HG02588 (cell line): Measurements from ENCODE around the gene PCSK7.

Experiments used
- ATAC-seq: cut with Tn5 transposase; IDR thresholded peaks from one replicate; pipeline ENCODE4 v1.9.1; 2021; ENCODE audit warnings: mild to moderate bottlenecking, moderate library complexity; ENCODE audit not compliant: unreplicated experiment

The PCSK7 gene

DNA sequence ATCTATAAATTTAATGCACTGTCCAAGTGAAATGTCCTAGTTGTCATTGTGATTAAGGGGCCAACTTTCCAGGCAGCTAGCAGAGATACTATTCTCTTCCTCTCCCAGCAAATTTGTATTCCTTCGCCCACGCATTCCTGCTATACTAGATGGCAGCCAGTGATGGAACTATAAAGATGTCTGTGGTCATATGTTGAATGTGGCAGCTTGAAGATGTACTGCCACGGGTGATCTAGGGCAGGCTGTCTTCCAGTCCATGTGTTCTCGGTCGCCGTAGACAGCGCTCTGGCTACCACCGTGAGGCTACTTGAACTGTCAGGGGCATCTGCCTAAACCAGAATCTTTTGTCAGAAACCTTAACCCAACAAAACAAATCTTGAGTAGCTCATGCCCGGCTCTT lies 61.7 kb downstream of the PCSK7 start:
- ATAC-seq, result no peak

DNA sequence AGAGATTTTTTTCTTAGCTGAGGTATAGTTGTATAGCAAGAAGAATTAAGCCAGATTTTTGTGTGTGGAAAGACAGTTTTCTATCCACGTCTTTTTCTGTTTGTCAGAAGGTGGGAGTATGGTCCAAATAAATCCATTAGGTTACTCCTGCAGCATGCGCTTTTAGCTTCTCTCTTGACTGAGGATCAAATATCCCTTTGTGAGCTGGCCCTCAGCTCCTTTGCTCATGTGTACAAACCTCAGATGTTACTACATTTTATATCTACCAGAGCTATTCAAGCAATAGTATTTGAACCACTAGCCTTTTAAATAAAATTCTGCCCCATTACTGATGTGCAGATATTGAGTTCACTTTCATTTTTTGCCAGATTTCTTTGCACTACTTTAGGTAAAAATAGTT lies 62.1 kb downstream of the PCSK7 start:
- no peak for ATAC-seq

DNA sequence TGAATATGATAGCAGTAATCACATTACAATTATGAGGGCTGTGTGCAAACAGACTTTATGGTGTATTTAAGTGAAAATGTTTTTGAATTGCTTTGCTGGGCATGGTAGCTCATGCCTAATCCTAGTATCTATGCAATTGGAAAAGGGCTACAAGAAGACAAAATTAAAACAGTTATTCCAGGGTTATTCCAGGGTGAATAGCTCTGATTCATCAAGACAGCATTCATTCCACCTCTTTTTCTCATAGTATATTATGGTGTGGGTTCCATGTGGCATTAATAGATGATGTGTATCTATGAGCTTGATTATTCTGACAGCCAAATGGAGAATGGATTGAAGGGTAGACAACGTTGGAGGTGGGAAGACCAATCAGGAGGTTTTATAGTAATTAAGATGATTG lies 65.4 kb downstream of the PCSK7 start:
- no peak for ATAC-seq

DNA sequence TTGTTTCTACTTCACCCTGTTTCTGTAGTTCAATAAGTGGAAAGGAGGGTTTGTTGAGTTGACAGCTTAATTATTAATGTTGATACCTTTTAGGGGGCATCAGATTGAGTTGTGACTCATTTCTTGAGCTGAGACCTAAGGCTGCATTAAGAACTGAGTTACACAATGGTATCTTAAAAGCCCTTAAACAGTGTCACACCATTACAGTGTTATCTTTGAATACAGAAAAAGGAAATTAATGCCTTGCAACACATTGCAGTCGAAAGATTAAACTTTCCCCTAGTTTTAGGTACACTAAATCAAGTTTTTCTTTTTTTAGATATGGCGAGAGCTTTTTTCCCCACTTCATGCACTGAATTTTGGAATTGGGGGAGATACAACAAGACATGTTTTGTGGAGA lies 71.0 kb downstream of the PCSK7 start:
- ATAC-seq, result no peak

DNA sequence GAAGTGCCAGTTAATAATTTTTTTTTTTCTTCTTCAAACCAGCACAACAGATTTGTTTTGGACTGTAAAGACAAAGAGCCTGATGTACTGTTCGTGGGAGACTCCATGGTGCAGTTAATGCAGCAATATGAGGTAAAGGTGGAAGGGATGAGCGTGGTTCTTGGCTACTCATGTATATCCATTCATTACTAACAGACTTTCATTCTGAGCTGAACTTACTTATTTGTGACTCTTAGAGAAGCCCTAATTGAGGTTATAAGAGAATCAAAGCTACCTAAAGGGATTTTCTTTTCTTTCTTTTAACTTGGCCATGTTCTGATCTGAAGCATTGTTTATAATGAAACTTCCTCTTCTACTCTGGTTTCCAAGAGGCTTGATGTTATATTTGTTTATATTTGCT lies 72.0 kb downstream of the PCSK7 start:
- ATAC-seq, result no peak

DNA sequence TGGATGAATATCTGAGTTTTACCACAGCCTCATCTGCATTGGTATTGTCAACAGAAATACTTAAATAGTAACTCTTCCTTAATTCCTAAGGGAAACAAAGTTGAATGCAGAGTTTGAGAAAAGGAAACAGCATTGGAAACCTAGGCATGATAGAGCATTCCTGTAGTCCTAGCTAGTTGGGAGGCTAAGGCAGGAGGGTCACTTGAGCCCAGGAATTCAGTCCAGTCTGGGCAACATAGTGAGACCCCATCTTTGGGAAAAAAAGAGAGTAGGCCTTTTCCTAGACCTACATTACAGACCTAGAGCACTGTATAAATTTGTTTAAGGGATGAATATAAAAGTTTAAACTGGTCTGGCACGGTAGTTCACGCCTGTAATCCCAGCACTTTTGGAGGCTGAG lies 74.4 kb downstream of the PCSK7 start:
- ATAC-seq, result no peak

DNA sequence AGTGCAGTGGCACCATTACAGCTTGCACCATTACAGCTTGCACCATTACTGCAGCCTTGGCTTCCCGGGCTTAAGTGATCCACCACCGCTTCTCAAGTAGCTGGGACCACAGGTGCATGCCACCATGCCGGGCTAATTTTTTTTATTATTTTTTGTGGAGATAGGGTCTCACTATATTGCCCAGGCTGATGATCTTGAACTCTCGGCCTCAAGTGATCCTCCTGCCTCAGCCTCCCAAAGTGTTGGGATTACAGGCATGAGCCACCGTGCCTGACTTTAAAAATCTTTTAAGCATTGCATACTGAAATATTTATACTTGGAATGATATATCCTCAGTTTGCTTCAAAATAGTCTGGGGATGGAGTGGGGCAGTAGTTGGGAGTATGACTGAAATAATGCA lies 77.4 kb downstream of the PCSK7 start:
- no peak for ATAC-seq
